MCF 10A (cell line): ENCODE data around the gene TMEM163. TPM values are rescaled to one million over a fixed set of nuclear protein-coding genes. Genes with fewer than 3 reads are reported as not detected.
"Not testable (repeated sequence)": the region's sequence is repeated elsewhere in the genome, so short reads cannot be mapped to it uniquely, and the experiment has no call there.

Experiments
- BruUV-seq: library from RNA; stranded (reverse); fragments of 400-500 nt; replicated peaks from 2 replicates; lab custom pipeline; 2021; lab: Mats Ljungman, UMichigan
- CTCF ChIA-PET: fragments of 300-600 bp; sonication (Branson Sonifier 250); formaldehyde crosslinking; extraction: SDS; loops from one replicate; lab custom pipeline; 2021; ENCODE audit warnings: antibody characterized with exemption, inconsistent platforms; lab: Yijun Ruan, JAX
- POLR2A ChIA-PET: fragments of 300-600, 350-650 bp; sonication (Branson Sonifier 250); formaldehyde crosslinking; extraction: SDS; loops from one replicate; lab custom pipeline; 2020; ENCODE audit warnings: antibody characterized with exemption, inconsistent platforms; lab: Yijun Ruan, JAX
- DNase-seq: peaks from one replicate; pipeline ENCODE4 v3.0.0-alpha.2; 2018; ENCODE audit not compliant: unreplicated experiment
- H3K27ac Mint-ChIP-seq: one replicate; pipeline ENCODE4 v1.8.0; 2022; ENCODE audit warnings: mild to moderate bottlenecking, low read depth, mixed read lengths; ENCODE audit not compliant: unreplicated experiment
- H3K27me3 Mint-ChIP-seq: one replicate; pipeline ENCODE4 v1.8.0; 2022; ENCODE audit warnings: mixed read lengths; ENCODE audit not compliant: insufficient read depth, unreplicated experiment
- H3K36me3 Mint-ChIP-seq: one replicate; pipeline ENCODE4 v1.8.0; 2022; ENCODE audit warnings: mild to moderate bottlenecking, moderate library complexity, mixed read lengths; ENCODE audit not compliant: insufficient read depth, unreplicated experiment
- H3K4me1 Mint-ChIP-seq: one replicate; pipeline ENCODE4 v1.8.0; 2022; ENCODE audit warnings: mixed read lengths; ENCODE audit not compliant: insufficient read depth, unreplicated experiment
- H3K4me3 Mint-ChIP-seq: one replicate; pipeline ENCODE4 v1.8.0; 2022; ENCODE audit warnings: mild to moderate bottlenecking, moderate library complexity, mixed read lengths; ENCODE audit not compliant: unreplicated experiment
- H3K9me3 Mint-ChIP-seq: one replicate; pipeline ENCODE4 v1.8.0; 2022; ENCODE audit warnings: mixed read lengths; ENCODE audit not compliant: unreplicated experiment
- intact Hi-C: fragments of 100-400 bp; cut with micrococcal nuclease; formaldehyde crosslinking; loops from 2 replicates; pipeline ENCODE4 v1.14.1; 2022
- total RNA-seq: library from RNA; stranded (reverse); gene quantifications from 2 replicates; pipeline ENCODE4 v1.2.3, GENCODE V29; 2022
- TF ChIP-seq, protein P1 (sequence below): fragments of 200-600 bp; IDR thresholded peaks from one replicate; pipeline ENCODE4 v1.8.0; 2022; ENCODE audit warnings: antibody characterized with exemption, mild to moderate bottlenecking; ENCODE audit not compliant: unreplicated experiment

TMEM163 gene
- total RNA-seq, 1 experiment from 2014 or later: not detected

- Mint-ChIP-seq H3K9me3 (no peaks in the 10 kb centered on the region), H3K27ac (no peak overlapping the region), H3K4me3 (no peak overlapping the region), H3K27me3 (peaks cover 11% of the 10 kb centered on the region), H3K36me3 (no peaks in the 10 kb centered on the region), H3K4me1 (no peaks in the 10 kb centered on the region)
- CTCF ChIA-PET: interaction anchor here (0.8 to 1.0 kb wide), 3 partner anchors 11 to 32 kb away, joined by 3 to 5 read pairs (median 3); no protein-coding TSS in a partner anchor
- POLR2A ChIA-PET: no interaction called here
- TF ChIP-seq, protein P1, sequence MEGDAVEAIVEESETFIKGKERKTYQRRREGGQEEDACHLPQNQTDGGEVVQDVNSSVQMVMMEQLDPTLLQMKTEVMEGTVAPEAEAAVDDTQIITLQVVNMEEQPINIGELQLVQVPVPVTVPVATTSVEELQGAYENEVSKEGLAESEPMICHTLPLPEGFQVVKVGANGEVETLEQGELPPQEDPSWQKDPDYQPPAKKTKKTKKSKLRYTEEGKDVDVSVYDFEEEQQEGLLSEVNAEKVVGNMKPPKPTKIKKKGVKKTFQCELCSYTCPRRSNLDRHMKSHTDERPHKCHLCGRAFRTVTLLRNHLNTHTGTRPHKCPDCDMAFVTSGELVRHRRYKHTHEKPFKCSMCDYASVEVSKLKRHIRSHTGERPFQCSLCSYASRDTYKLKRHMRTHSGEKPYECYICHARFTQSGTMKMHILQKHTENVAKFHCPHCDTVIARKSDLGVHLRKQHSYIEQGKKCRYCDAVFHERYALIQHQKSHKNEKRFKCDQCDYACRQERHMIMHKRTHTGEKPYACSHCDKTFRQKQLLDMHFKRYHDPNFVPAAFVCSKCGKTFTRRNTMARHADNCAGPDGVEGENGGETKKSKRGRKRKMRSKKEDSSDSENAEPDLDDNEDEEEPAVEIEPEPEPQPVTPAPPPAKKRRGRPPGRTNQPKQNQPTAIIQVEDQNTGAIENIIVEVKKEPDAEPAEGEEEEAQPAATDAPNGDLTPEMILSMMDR: no peak
- DNase-seq: no peak
- no TSS peak for BruUV-seq
- intact Hi-C loops: no loop called here
These were observed 235.9 kb downstream of the TMEM163 start for GRCh38 chr2:134482766-134483340.

GRCh38 chr2:134482131-134482723 is 236.6 kb downstream of the TMEM163 start:
- no peak overlapping the region for H3K4me3 Mint-ChIP-seq
- H3K4me1 Mint-ChIP-seq: no peaks in the 10 kb centered on the region
- H3K27ac Mint-ChIP-seq: no peak overlapping the region
- BruUV-seq: no TSS peak
- TF ChIP-seq, protein P1: no peak
- POLR2A ChIA-PET: interaction anchor here (0.6 kb wide), 1 partner anchor 464 kb away, joined by 3 read pairs; no protein-coding TSS in a partner anchor
- DNase-seq: no peak
- no peaks in the 10 kb centered on the region for H3K36me3 Mint-ChIP-seq
- no peaks in the 10 kb centered on the region for H3K9me3 Mint-ChIP-seq
- CTCF ChIA-PET: interaction anchor here (1.0 kb wide), 2 partner anchors 22 to 31 kb away, joined by 3 to 5 read pairs; no protein-coding TSS in a partner anchor
- H3K27me3 Mint-ChIP-seq: peaks cover 11% of the 10 kb centered on the region
- intact Hi-C loops: no loop called here

- no peaks in the 10 kb centered on the region for H3K36me3 Mint-ChIP-seq
- DNase-seq: no peak
- ChIA-PET POLR2A (no interaction called here), CTCF (interaction anchor here (0.8 to 1.3 kb wide), 5 partner anchors 10 to 28 kb away, joined by 3 to 5 read pairs (median 3); no protein-coding TSS in a partner anchor)
- TF ChIP-seq, protein P1: no peak
- intact Hi-C loops: no loop called here
- H3K27ac Mint-ChIP-seq: no peak overlapping the region
- no peaks in the 10 kb centered on the region for H3K9me3 Mint-ChIP-seq
- H3K4me3 Mint-ChIP-seq: no peak overlapping the region
- BruUV-seq: no TSS peak
- H3K4me1 Mint-ChIP-seq: no peaks in the 10 kb centered on the region
- H3K27me3 Mint-ChIP-seq: no peaks in the 10 kb centered on the region
These were observed 239.0 kb downstream of the TMEM163 start for GRCh38 chr2:134479696-134480330.

- H3K27me3 Mint-ChIP-seq, BruUV-seq, POLR2A ChIA-PET, DNase-seq, intact Hi-C loops, H3K27ac Mint-ChIP-seq, H3K36me3 Mint-ChIP-seq, H3K4me1 Mint-ChIP-seq, H3K9me3 Mint-ChIP-seq, H3K4me3 Mint-ChIP-seq: not testable (repeated sequence)
- CTCF ChIA-PET: interaction anchor here (0.5 to 0.7 kb wide), 4 partner anchors 14 to 527 kb away, joined by 3 to 4 read pairs (median 3); no protein-coding TSS in a partner anchor
These were observed 241.8 kb downstream of the TMEM163 start for GRCh38 chr2:134476982-134477381.
